Measurements from ENCODE around the gene ARID5B. TPM values are rescaled to one million over a fixed set of nuclear protein-coding genes. Genes with fewer than 3 reads are reported as not detected.
"Not testable (repeated sequence)": the region's sequence is repeated elsewhere in the genome, so short reads cannot be mapped to it uniquely, and the experiment has no call there.

Gene ARID5B
- polyA plus RNA-seq, 1 donor: 55.4 TPM

DNA sequence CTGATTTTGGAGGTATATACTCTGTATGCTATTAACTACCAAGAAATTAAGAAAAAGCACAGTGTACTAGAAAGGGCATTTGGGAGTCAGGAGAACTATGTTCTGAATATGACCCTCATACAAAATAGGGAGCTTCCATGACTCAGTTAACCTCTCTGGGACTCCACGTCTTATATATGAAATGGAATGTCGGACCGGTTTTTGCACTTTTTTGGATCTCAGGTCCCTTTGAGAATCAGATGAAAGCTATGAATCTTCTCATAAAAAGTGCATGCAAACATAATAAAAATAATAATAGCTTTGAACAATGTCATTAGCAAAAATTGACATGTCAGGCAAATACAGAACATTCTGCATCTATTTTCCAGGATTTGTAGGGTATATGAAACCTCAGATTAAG lies 113.0 kb downstream of the ARID5B start:
- no peak for DNase-seq

DNA sequence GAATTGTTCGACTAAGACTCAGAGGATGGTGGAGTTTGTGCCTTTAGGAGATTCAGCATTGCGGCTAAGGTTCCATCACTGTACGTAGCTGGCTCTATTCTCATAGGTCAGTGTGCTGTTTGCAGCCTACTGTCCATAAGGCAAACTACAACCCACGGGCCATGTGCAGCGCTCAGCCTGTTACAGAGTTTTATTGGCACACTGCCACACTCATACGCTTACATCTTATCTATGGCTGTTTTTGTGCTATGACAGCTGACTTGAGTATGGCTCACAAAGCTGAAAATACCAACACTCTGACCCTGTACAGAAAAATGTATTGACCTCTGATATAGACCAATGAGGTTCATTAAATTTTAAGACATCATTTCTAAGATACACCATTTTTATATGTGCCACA lies 114.5 kb downstream of the ARID5B start:
- no peak for DNase-seq

DNA sequence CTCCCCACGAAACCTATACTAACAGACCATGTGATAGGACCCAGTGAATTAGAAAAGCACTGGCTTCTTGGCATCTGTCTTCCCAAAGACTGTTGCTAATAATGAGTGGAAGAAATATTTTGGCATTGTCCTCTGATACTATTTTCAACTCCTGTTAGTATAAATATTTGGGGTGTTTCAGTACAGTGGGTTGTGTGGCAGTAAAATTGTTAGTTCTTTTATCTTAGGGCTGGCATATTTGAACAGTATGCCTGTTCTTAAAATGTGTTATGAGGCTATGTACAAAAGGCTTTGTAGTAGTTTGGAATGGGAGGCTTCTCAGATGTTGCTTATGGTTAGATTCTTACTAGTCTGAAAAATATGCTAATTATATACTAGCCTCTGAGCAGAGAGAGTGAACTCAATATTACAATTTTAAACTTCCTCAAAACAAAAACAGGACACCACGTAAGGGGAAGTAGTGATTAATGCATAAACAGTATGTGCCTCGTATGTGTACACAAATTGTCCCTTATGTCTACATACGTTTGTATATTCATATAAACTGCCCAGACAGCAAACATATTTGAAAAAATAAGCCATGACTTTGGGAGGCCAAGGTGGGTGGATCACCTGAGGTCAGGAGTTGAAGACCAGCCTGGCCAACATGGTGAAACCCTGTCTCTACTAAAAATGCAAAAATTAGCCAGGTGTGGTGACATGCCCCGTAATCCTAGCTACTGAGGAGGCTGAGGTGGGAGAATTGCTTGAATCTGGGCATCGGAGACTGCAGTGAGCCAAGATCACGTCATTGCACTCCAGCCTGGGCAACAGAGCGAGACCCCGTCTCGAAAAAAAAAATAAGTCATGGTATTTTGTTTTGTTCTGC lies 115.4 kb downstream of the ARID5B start:
- no peak for DNase-seq

DNA sequence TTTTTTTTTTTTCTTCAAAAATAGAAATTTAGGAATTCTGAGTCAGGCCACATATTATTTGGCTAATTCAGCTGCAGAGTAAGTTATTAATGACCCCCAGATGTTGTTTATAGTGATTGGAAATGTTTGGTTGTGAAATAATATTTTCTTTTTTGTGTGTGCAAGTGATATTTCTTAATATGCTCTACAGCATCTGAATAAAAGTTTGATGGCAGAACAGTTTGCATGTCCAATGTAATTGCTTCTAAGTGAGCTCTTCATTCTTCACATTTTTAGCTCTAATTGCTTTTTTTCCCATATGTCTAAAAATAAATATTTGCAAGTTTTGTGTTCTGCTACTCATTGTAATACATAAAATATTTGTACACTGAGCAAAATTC lies 116.0 kb downstream of the ARID5B start:
- DNase-seq: no peak

DNA sequence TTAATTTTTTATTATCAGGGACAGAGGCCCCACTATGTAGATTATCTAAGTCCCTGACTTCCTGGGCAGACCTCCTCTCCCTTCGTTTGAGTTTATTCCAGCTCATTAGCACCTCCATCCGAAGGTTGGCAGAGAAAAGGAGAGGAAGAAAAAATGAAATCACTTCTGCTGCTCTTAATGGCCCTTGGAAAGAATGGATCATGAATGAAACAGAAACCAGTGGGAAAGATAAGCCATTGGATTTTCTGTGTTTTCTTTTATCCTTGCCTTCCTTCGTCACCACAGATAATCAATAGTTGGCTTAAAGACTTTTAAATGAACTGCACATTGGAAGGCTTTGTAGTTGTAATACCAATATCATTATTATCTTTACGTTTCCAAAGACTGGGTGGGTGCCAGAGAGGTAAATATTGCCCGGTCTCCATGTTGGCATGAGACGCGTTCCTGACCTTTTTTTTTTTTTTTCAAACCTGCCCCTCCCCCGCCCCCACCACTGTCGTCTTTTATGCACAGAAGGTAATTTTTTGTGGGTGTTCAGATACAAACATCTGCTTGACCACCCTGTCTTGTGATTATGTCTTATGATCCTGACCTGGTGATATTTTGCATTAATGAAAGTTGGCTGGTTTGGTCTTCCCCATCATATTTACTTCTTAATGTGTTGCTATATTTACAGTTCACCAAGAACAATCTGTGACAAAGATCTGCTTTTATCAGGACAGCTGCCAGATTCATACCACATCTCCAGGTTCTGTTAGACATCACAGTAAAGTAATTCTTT lies 116.8 kb downstream of the ARID5B start:
- DNase-seq: no peak

DNA sequence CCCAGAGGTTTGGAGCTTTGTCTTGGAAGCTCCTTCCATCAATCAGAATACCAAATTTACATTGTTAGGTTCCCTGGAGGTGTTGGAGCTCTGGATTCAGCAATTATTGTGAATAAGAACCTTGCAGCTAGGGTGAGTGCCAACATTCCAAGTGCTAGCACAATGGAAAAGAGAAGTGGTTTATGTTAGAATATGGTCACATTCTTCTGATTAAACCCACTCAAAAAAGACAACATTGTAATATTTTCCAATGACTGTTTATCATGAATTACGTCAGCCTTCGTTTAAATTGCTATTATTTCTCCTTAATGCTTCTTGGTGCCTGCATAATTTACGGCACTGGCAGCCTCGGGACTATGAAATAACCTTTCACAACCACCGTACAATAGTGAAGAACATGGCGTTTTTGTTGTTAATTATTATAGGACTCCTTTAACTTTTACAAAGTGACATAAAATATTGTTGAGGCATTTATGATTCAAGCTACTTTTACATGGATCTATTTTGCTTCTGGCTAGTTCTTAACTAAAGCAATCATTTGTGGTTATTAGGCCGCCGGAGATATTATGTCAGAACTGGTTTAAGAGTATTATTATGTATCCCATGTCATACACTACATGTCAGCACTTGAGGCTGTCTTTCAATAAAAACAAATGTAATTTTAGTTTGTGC lies 117.7 kb downstream of the ARID5B start:
- DNase-seq: no peak

DNA sequence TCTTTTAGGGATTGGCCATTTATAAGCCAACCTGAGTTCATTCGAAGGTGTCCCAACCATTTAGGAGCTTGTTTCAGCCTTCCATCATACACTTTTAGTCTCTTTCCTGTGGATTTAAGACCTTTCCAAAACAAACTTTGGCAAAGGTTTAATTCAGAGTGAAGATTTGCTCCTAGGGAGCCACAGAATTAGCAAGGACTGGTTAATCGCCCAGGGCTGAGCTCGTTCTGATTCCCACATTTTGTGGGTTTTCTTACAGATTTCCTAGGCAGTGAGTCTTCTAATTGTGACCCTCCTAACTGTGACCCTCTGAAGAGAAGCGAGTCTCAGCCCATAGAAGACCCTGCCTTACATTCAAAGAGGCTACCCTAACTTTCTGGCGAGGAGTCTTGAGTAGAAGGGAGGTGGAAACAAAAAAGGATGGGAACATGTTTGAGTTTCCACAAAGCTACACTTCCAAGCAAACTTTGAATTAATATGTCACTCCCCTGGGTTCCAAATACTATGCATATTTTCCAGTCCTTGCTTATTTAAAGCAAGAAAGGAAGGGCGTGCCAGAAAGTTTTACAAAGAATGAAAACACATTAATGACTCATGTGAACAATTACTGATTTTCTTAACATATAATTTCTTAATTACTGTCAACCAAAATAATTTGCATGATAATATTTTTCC lies 118.3 kb downstream of the ARID5B start:
- DNase-seq: no peak

DNA sequence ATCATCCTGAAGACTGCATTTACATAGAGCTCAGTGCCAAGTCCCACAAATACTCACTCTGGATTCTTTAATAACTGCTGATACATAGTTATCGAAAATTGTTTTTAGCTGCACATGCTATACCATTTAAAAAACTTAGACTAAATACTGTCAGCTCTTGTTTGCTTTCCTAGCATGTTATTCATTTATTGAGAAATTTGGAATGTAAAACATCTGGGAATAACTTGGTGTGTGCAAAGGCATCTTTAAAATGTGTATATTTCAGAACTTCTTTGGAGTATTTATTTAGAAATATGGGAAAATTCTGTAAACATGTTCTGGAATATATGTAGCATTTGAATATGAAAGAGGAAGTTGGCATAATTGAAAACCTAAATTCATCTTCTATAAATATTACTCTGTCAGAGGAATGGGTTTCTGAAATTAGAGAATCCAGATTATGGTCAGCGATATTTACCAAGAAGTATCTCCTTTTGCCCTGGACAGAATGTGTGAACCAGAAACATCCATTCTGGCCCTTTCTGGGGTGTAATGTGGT lies 119.7 kb downstream of the ARID5B start:
- DNase-seq: no peak

DNA sequence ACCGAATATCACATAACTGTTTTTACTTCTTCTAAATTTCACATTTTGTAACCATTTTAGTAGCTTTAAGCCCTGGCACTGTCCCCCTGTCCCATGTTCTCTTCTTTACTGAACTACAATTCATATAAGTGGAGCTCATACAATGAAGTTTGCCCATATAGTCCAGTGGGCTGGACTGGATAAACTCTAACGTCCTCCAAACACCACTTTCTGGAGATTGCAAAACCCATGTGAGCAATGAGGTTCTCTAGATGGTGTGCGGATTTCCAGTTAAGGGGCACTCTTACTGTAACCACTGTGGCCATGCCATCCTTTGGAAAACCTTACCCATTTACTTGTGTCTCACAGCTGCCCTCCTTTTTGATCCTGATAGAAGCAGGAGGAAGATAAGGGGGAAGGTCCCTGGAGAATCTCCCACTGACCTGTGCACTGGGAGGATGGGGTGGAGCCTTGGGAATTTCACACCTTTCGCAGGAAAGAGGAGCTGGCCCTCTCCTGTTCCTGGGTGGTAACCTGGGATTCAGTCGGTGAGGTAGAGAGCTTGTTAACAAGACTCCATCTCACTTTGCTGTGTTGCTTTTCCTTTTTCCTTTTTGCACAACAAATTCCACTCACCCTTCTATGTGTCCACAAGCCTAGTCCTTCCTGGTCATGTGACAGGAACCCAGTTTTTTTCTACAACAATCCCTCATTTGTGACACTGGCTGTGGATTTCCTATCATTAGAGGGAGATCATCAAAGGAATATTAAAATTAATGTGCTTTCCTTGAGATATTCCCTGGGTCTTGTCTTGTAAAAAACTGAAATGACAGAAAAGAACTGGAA lies 120.7 kb downstream of the ARID5B start:
- no peak for DNase-seq

DNA sequence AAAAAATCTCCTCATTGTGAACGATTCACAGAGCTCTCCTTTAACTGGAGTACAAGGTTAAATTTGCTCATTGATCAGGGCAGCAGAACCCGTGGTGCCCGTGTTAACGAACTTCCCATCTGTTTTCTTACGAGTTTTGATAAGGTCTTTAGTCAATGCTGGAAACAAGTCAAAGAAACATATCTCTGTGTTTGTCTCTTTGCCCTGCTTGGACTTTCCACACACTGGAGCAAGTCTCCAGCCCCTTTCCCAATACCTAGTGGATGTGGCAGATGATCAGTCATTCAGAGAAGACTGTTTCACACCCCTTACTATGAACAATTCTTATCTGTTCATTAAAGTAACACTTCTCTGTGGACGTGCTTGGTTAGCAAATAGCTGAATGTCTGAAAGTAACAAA lies 121.3 kb downstream of the ARID5B start:
- DNase-seq: no peak

DNA sequence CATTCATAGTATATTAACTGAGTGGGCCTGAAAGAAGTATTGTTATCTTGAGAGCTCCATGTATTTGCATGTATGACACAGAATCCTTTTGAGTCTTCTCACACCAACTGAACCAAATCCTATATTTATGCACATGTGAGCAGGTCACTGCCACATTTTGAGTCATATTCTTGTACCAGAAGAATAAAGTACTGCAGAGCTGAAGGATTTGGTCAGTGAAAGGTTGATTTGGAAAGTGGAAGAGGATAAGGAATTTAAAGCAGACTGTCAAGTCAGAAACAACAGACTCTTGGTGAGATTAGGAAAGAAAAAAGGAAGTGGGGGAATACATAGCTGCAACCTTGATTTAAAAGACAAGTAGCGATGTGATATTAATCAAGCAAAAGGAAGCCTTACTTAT lies 121.8 kb downstream of the ARID5B start:
- no peak for DNase-seq

DNA sequence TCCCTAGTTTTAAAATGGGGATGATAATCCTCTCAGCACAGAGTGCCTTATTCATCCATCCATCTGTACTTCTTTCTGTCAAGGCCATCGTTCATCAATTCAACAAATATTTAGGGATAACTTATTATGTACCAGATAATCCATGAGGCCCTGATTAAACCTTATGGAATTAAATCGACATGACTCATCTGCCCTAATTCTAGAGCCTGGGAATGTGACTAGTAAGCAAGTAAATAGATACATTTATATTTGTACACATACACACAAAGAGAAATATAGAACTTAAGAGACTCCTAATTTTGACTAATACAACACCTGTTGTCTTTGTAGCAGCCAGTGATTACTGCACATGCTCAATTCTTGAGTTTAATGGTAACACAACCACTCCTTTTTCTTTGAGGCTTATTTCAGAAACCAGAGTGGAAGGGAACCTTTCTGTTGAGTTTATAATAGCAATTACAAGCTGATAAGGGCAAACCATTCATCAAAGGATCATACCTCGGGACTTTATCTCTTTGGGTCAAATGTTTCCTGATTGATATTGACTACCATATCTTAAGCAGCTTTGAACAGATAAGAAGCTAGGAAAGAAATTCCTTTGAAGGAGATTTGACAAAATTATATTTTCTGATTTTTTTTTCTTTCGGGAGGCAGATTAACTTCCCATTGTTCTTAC lies 122.7 kb downstream of the ARID5B start:
- no peak for DNase-seq

DNA sequence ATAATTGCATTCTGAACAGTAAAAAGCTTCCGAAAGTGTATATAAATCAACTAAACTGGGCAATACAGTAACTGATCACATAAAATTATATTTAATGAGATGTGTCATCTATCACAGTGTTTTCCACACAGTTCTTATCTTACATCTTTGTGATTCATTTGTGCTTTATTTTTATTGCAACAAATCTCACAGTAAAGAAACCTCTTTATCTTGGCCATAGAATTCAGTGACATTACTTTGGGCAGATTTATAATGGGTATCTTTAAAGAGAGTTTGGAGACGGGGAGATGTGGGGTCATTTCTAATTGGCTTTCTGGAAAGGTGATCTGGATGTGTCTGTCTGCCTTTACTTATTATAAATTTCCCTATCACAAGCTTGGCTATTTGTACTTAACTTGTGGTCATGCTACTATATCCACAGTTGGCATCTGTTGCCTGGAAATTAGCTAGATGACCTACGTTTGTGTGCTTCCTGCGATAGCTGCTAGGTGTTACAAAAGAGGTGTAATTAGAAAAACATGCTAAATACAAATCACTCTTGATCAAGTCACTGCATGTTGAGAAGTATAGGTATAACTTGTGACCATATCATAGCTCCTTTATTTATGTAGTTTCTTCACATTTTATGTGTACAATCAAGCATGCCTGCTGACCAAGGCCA lies 123.8 kb downstream of the ARID5B start:
- no peak for DNase-seq

DNA sequence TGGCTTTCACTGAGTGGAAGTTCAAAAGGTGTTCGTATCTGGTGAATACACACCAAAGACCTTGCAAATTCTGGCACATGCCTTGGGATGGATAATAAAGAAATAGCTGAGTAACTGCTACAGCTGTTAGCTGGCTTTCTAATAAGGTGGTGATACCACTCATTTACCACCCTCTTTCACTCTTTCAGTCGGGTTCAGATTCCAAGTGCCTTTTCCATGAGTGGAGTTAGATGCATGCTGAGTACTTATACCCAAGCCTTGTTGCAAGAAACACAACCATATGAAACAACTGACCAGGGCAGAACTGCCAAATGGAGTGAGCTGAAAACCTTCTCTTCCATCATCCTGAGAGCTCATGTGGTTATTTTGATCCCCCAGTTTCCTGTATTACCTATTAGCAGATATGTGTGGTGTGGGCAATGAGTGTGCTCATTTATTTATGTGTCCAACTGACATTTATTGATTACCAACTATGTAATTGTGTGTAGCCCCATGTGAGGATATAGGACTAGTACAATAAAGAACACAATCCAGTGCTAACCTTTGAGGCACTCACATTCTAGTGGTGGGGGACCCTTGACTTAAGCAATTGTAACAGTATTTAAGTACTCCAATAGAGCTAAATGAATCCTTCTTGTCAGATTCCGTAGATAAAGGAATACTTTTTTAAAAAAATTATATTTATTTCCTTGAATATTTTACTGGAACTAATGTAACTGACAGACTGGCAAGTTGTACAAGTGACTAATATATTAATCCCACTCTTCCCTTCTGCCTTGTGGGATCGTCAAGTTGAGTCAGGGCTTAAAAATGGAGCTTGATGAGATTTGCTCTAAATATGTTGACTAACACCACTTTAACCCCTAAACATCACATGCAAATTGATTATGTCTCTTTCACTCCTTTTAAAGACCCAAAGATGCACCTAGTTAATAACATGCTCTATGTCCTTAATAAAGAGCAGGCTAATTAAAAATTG lies 124.7 kb downstream of the ARID5B start:
- DNase-seq: no peak

DNA sequence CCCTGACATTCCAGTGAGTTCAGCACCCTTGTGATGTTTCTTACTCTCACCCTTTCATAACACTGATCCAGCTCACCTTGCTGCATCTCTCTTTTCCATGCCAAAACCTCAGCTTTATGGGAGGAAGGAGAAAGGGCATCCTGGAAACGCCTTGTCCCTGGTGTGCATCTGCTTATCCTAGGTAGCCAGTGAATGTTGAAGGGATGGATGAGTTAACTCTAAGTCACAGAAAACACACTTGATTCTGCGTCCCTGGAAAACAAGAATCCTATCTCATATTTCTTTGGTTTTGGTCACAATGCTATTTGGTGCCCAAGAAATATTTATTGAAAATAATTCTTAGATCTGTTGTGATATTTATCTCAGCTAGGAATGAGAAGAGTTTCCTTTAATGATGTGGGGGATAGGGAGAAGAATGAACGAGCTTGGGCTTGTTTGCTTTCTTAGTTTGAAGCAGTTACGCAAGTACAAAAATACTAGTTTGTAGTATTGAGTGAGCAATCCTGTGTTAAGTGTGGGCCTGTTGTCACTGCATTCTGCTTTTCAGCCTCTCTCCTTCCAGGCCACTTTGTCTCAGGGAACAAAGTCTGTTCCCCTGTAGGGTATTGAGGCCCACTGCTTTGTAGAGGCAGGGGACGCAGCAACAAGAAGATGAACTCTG lies 126.5 kb downstream of the ARID5B start:
- no peak for DNase-seq

DNA sequence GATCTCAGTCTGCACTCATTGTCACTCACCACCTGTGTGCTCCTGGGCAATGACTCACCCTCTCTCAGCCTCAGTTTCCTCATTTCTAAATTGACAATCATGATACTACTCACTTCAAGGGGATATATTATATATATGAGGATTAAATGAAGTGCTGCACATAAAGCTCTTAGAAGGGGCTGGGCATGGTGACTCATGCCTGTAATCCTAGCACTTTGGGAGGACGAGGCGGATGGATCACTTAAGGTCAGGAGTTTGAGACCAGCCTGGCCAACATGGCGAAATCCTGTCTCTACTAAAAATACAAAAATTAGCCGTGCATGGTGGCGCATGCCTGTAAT lies 127.0 kb downstream of the ARID5B start:
- DNase-seq: not testable (repeated sequence)

DNA sequence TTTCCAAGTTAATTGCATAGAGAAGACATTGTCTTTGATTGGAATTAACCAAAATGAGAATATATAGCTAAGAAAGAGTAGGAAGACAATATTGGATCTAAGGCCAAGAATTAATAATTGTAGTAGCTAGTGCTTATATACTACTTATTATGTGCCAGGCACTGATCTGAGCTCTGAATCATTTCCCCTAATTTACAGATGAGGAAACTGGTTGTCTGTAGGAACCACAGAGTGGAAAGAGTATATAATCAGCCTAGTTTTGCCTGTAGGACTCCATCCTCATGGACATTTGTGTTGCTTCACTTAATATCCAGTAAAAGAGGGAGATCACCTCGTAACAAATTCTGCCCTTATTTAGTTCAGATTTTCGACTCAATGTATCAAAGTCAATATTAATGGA lies 127.9 kb downstream of the ARID5B start:
- DNase-seq: no peak

DNA sequence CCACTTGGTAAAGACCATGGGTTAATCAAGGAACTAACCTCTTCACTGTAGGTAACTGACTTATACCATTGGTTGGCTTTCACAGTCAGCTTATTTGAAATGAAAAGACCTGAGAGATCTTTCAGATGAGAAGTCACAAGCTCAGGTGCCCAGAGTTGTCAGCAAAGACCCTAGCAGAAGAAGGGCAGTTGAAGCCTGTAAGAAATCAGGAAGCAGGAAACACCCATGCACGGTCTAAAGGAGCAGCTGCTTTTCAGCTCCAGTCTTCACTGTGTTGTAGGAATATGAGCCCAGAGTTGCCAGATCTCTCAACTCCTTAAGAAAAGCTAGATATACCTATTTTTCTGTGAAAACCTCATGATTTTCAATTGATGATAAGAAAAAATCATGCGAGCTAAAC lies 130.0 kb downstream of the ARID5B start:
- DNase-seq: no peak
